Mononuclear cell (primary cell): ENCODE results near the gene ASF1B. TPM values are rescaled to one million over a fixed set of nuclear protein-coding genes. Genes with fewer than 3 reads are reported as not detected.

Experiments used
- H3K27me3 ChIP-seq: 2 replicates; pipeline ENCODE4 v1.6.0; 2011; ENCODE audit warnings: low read length, control low read depth; ENCODE audit not compliant: insufficient read depth
- H3K4me1 ChIP-seq: 2 replicates; pipeline ENCODE4 v1.5.1; 2011; ENCODE audit warnings: mild to moderate bottlenecking, low read length, control low read depth; ENCODE audit not compliant: insufficient read depth
- H3K4me3 ChIP-seq: 2 replicates; pipeline ENCODE4 v1.5.1; 2011; ENCODE audit warnings: mild to moderate bottlenecking, low read length, moderate library complexity
- H3K9me3 ChIP-seq: 2 replicates; pipeline ENCODE4 v1.5.1; 2011; ENCODE audit warnings: low read depth, mild to moderate bottlenecking, control low read depth, low read length
- total RNA-seq: library from RNA; depleted of rRNA; stranded (reverse); fragments of >200 nt; gene quantifications from one replicate; pipeline ENCODE4 v1.2.3, GENCODE V29; 2012

The ASF1B gene
- total RNA-seq, 1 donor: 0.94 TPM

- Histone ChIP-seq H3K9me3 (no peaks in the 10 kb centered on the region), H3K4me1 (peaks cover 49% of the 10 kb centered on the region), H3K4me3 (no peak overlapping the region), H3K27me3 (no peaks in the 10 kb centered on the region)
Measured at GRCh38 chr19:14127929-14128509, 8.4 kb downstream of the ASF1B start.

- Histone ChIP-seq H3K27me3 (no peaks in the 10 kb centered on the region), H3K4me1 (peaks cover 49% of the 10 kb centered on the region), H3K4me3 (no peak overlapping the region), H3K9me3 (no peaks in the 10 kb centered on the region)
Measured at GRCh38 chr19:14127176-14127575, 9.2 kb downstream of the ASF1B start.

GRCh38 chr19:14122924-14123323 is 13.5 kb downstream of the ASF1B start:
- Histone ChIP-seq H3K27me3 (no peaks in the 10 kb centered on the region), H3K9me3 (no peaks in the 10 kb centered on the region), H3K4me3 (no peak overlapping the region), H3K4me1 (peaks cover 40% of the 10 kb centered on the region)

- Histone ChIP-seq H3K4me3 (no peak overlapping the region), H3K4me1 (peaks cover 41% of the 10 kb centered on the region), H3K27me3 (no peaks in the 10 kb centered on the region), H3K9me3 (no peaks in the 10 kb centered on the region)
Measured at GRCh38 chr19:14120497-14120780, 15.9 kb downstream of the ASF1B start.

GRCh38 chr19:14119644-14120496 is 16.5 kb downstream of the ASF1B start:
- Histone ChIP-seq H3K4me3 (no peak overlapping the region), H3K4me1 (peaks cover 47% of the 10 kb centered on the region), H3K9me3 (no peaks in the 10 kb centered on the region), H3K27me3 (no peaks in the 10 kb centered on the region)

- no peaks in the 10 kb centered on the region for H3K27me3 ChIP-seq
- H3K4me3 ChIP-seq: peak overlapping the region; percentile 49
- H3K4me1 ChIP-seq: peaks cover 54% of the 10 kb centered on the region
- H3K9me3 ChIP-seq: no peaks in the 10 kb centered on the region
Measured at GRCh38 chr19:14119146-14119545, 17.2 kb downstream of the ASF1B start.

GRCh38 chr19:14118165-14119051 is 18.0 kb downstream of the ASF1B start:
- peak overlapping the region; percentile 49 for H3K4me3 ChIP-seq
- H3K9me3 ChIP-seq: no peaks in the 10 kb centered on the region
- peaks cover 62% of the 10 kb centered on the region for H3K4me1 ChIP-seq
- H3K27me3 ChIP-seq: no peaks in the 10 kb centered on the region

- H3K4me3 ChIP-seq: peak within 1 kb of the TSS; percentile 70
- H3K27me3 ChIP-seq: no peaks in the 10 kb centered on the region
- H3K4me1 ChIP-seq: peaks cover 68% of the 10 kb centered on the region
- no peaks in the 10 kb centered on the region for H3K9me3 ChIP-seq
Measured at GRCh38 chr19:14117668-14118164, 18.7 kb downstream of the ASF1B start, which contains the start of gene PRKACA. Gene PRKACA (minus strand): TSS chr19:14117762. CDS start chr19:14117547, 215 bp downstream.

- Histone ChIP-seq H3K9me3 (no peaks in the 10 kb centered on the region), H3K4me3 (peak overlapping the region; percentile 70), H3K4me1 (peaks cover 75% of the 10 kb centered on the region), H3K27me3 (no peaks in the 10 kb centered on the region)
Measured at GRCh38 chr19:14116918-14117578, 19.3 kb downstream of the ASF1B start.

GRCh38 chr19:14116525-14116917 is 19.9 kb downstream of the ASF1B start:
- Histone ChIP-seq H3K4me1 (peaks cover 75% of the 10 kb centered on the region), H3K27me3 (no peaks in the 10 kb centered on the region), H3K4me3 (peak overlapping the region; percentile 70), H3K9me3 (no peaks in the 10 kb centered on the region)

GRCh38 chr19:14115756-14116155 is 20.6 kb downstream of the ASF1B start:
- Histone ChIP-seq H3K4me1 (peaks cover 75% of the 10 kb centered on the region), H3K9me3 (no peaks in the 10 kb centered on the region), H3K4me3 (no peak overlapping the region), H3K27me3 (no peaks in the 10 kb centered on the region)

- Histone ChIP-seq H3K27me3 (no peaks in the 10 kb centered on the region), H3K9me3 (no peaks in the 10 kb centered on the region), H3K4me3 (no peak overlapping the region), H3K4me1 (peaks cover 67% of the 10 kb centered on the region)
Measured at GRCh38 chr19:14114854-14115253, 21.5 kb downstream of the ASF1B start.

- H3K4me3 ChIP-seq: no peak overlapping the region
- no peaks in the 10 kb centered on the region for H3K9me3 ChIP-seq
- peaks cover 63% of the 10 kb centered on the region for H3K4me1 ChIP-seq
- H3K27me3 ChIP-seq: no peaks in the 10 kb centered on the region
Measured at GRCh38 chr19:14114439-14114838, 21.9 kb downstream of the ASF1B start.

- Histone ChIP-seq H3K4me3 (no peak overlapping the region), H3K27me3 (no peaks in the 10 kb centered on the region), H3K9me3 (no peaks in the 10 kb centered on the region), H3K4me1 (peaks cover 57% of the 10 kb centered on the region)
Measured at GRCh38 chr19:14113762-14114414, 22.5 kb downstream of the ASF1B start.
